Measurements from ENCODE around the gene CSNK1E.
A peak's percentile ranks its signal among the peaks of the same experiment; 100 is the strongest.

The CSNK1E gene

DNA sequence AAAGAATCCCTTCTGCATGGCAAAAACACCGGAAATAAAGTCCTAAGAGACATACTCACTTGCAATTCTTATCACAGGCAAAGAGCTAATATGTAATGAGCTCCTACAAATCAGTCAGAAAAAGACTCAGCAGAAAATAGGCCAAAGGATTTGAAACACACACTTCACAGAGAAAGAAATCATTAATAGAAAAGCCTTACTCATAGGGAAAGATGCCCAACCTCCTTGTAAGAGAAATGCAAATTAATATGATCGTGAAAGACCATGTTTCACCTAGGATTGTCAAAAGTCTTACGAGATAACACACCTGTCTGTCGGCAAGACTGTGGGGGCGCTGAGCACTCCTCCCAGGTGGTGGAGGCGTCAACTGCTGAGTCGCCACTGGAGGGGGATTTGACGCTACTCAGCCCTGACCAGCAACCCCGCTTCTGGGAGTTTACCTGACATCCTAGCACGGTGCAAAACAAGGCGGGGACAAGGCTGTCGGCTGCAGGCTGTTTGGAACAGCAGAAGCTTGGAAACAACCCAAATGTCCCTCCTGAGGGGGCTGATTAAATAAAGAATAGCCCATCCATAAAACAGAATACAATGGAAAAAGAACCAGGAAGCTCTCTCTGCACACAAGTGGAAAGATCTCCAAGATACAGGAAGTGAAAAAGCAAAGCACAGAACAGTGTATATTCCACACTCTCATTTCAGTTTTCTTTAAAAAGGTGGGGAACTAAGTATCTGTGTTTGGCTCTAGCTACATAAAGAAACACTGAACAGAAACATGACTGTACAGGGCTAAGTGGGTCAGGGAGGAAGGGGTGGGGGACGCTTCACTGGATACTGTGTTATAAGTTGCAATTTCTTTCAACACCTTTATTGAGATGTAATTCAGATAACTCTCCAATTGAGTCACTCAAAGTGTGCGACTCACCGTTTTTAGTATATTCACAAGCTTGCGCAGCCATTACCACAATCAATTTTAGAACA lies 11.5 kb downstream of the CSNK1E start:
- DNase-seq (ENCODE audit: low spot score) = peak; percentile 54

GRCh38 chr22:38304526-38304925 lies 12.7 kb downstream of the CSNK1E start:
- DNase-seq (ENCODE audit: low spot score) = no peak

DNA sequence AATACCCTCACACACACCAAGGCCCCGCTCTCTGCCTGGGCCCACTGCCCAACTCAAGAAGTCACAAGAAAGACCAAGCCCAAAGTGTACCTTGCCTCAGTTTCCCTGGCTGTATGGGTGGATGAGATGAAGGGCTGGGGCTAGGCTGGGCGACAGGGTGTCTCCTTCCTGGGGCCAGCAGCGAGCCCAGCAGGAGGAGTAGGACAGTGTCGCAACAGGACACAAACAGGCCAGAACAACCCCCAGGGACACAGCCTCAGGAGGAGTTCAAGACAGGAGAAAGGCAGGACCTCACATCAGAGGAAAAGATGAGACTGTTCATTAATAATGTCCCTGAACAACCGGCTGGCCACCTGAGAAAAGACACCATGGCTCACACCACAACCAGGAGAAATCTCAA lies 13.3 kb downstream of the CSNK1E start:
- no peak for DNase-seq (ENCODE audit: low spot score)

GRCh38 chr22:38302906-38303305 lies 14.3 kb downstream of the CSNK1E start:
- DNase-seq (ENCODE audit: low spot score) = no peak

GRCh38 chr22:38300946-38301345 lies 16.3 kb downstream of the CSNK1E start:
- no peak for DNase-seq (ENCODE audit: low spot score)

GRCh38 chr22:38300197-38300945 lies 16.9 kb downstream of the CSNK1E start:
- no peak for DNase-seq (ENCODE audit: low spot score)

GRCh38 chr22:38299770-38300102 lies 17.5 kb downstream of the CSNK1E start:
- no peak for DNase-seq (ENCODE audit: low spot score)

- peak; percentile 25 for DNase-seq (ENCODE audit: low spot score)
Observed at GRCh38 chr22:38298312-38299005, 18.8 kb downstream of the CSNK1E start.

DNA sequence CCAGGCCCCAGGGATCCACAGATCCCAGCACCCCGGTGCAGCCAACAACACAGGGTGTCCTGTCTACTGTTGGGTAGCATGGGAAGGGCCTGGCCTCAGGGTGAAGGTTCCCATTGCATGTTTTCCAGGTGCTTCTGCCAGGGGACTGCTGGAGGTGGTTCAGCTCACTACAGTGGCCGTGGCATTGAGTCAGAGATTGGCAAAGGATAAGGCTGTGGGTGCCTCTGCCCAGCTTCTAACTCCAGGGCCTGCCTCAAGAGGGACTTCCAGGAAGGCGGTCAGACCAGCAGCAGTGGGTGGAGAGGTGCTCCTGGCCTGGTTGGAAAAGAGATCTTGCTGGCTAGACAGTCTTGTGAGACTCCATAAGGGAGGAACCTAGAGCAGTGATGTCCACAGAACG lies 20.9 kb downstream of the CSNK1E start:
- DNase-seq (ENCODE audit: low spot score) = no peak

DNA sequence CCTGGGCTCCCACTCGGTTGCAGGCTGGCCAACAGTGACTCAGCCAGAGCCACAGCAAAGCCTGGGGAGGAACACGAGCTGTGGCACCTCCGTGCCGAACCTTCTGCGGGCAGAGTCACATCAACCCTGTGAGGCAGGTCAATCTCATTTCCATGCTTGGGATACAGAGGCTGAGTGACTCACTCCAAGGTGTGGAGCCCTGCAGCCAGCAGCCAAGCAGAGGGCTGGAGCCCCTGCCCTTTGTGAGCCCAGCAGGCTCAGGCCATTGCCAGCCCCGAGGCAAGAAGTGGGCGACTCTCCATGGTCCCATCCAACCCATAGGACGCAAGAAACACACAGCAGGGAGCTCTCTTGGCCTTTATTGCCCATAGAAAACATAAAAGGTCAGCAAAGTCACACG lies 21.4 kb downstream of the CSNK1E start:
- DNase-seq (ENCODE audit: low spot score) = no peak

DNA sequence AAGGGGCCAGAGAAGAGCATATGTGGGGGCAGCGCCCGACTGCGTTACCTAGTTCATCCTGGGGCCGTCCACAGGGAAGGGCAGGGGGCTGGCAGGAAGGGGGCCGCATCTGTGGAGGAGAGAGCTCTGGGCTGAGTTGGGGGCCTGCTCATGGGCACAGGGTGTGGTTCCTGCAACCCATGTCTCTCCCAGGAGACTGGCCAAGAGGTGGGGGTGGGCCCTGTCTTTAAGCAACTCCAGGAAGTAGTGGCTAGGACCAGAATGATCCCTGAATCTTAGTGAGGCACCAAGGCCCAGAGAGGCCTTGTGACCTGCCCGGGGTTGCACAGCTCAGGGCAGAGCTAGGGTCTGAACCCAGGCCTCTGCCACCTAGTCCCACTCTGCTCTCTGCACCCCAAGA lies 21.9 kb downstream of the CSNK1E start:
- DNase-seq (ENCODE audit: low spot score) = no peak

GRCh38 chr22:38294193-38294592 lies 23.0 kb downstream of the CSNK1E start:
- no peak for DNase-seq (ENCODE audit: low spot score)

GRCh38 chr22:38292694-38293093 lies 24.5 kb downstream of the CSNK1E start:
- no peak for DNase-seq (ENCODE audit: low spot score)

DNA sequence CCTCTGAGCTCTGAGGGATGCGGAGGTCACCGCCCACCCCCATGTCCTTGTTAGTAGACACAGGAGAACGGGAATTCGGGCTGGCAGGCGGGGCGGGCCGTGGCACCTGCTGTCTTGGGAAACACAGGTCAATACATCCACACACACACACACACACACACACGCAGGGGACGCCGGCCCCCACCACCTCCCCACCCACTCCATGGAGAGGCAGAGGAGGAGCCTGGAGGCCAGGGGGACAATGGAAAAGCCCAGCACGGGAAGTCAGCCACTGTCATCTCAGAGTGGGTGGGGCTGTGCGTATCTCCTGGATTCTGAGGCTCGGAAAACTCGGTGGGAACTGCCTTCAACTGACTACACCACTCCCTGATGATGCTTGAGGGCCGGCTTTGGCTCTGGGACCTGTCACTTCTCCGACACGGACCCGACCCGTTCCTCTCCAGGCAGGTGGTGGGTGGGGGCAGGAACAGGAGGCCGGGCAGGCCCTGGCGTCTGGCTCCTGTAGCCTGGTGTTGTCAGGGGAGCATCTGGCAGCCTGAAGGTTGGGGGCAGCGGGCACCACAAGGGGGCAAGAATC lies 25.9 kb downstream of the CSNK1E start:
- DNase-seq (ENCODE audit: low spot score) = no peak

DNA sequence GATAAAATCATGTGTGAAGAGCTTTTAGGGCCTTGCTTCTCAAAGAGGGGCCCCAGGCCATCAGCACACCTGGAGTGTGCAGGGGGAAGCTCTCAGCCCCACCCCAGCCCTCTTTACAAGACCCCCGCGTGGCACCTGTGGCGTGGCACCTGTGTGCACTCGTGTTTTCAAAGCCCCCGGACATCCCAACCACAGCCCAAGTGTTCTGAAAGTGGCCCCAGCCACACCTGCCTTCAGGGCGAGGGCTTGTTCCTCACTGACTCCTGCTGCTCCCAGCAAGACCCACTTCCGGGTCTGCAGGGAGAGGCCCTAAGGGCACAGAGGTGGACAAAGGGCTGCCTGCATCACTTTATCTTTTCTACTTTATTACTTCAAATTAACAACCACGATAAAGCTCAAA lies 26.9 kb downstream of the CSNK1E start:
- no peak for DNase-seq (ENCODE audit: low spot score)

GRCh38 chr22:38289583-38290082 lies 27.6 kb downstream of the CSNK1E start:
- no peak for DNase-seq (ENCODE audit: low spot score)

DNA sequence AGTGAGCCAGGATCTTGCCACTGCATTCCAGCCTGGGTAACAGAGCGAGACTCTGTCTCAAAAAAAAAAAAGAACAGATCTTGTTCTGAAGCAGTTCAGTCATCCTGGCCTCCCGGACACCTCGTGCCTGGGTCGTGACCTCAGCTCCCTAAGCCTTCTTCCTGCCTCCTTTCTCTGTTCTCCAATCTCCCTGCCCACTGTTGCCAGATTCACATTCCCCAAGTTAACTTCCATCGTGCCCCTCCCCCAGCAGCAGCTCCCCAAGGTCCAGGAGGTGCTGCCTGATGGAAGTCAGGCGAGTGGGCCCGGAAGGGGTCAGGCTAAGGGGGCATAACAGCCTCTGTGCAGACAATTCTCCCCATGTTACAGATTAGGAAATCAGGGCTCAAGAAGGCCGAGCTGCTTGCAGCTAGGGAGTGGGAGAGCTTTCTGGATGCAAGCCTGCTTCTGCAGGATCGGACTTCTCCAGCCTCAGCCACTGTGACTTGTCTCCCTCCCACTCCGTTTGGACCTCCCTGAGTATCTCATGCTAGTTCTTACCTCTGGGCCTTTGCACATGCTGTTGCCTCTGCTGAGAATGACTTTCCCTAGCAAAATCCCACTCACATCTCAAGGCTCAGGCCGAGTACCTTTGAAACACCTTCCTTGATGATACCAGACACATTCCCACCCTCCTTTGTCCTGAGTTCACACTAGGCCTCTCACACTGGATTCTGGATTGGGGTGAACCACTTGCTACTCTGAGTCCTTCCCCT lies 30.1 kb downstream of the CSNK1E start:
- DNase-seq (ENCODE audit: low spot score) = no peak

GRCh38 chr22:38285018-38285417 lies 32.2 kb downstream of the CSNK1E start:
- DNase-seq (ENCODE audit: low spot score) = no peak

- DNase-seq (ENCODE audit: low spot score) = no peak
Observed at GRCh38 chr22:38284042-38284402, 33.2 kb downstream of the CSNK1E start.

DNA sequence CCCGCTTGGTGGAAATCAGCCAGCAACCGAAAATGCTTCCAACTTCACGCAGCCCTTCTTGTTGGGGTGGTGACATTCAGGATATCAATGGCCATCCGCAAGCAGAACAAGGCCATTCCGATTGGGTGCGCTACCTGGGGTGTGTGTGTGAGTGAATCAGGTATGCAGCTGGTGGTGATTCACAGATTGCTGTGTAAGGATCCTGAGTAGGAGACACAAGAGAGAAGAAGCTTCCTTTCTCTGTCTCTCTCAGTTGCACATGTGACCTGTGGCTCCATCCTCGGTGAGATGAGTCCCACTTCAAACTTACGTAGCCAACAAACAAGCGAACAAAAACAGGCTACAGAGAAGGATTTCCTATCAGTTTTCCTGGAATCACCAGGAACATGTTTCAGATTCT lies 34.8 kb downstream of the CSNK1E start:
- DNase-seq (ENCODE audit: low spot score) = no peak

DNA sequence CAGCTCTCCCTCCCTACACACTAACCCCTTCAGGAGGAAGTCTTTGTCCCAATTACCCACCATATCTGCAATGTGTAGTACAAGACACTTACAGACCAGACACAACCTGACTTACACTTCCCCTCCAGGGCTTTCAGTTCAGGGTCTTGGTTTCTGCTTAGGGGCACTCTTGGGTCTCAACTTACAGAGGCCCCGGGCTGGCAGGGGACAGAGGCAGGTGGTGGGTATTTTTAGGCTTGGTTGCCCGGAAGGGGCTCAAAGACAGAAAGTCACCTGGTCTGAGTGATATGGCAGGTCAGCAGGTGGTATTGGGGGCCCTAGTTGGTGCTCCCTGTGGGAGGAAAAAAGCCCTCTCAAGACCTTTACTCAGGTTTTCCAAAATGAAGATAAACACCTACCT lies 41.1 kb downstream of the CSNK1E start:
- DNase-seq (ENCODE audit: low spot score) = no peak
